ENCODE data around the gene RPS27L.

RPS27L gene

DNA sequence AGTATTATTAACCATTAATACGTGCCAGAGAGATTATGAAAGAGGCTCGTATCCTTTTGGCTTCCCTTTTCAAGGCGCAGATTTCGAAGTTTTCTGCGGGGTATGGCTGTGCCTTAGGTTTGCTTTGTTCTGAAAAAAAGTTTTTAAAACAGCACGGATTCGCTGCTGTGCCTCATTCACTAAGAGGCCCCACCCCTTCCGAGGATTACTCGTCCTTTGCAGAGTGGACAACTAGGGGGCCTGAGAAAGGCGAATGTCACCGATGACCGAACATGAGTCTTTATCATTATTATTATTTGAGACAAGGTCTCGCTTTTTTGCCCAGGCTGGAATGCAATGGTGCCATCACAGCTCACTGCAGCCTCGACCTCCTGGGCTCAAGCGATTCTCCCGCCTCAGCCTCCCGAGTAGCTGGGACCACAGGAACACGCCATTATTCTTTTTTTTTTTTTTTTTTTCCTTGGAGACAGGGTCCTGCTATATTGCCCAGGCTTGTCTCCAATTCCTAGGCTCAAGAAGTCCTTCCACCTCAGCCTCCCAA lies 684 bp upstream of the RPS27L start:
- Histone ChIP-seq H3K27ac (peak overlapping the region; percentile 86 to 99 (median 95)), H3K9ac (peak overlapping the region; percentile 90 to 99 (median 95)), H3K9me3 (replicated peaks in 1 of 11) (no peaks in the 10 kb centered on the region)

DNA sequence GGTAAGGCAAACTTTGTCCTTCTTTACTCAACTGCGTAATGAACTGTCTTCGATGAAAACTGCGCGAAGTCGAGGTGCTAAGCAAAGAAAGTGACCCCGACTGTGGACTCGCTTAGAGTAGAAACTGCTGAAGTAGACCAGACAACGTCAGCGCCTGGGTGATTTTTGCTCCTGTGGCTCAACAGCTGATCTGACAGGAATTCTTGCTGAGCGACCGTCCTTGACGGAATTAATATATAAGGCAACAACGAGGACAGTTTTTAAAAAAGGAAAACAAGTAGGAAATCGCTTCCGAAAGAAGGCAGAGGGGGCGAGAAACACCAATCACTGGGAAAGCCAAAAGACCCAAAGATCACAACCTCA lies 541 bp downstream of the RPS27L start:
- H3K9ac ChIP-seq, result peak overlapping the region; percentile 90 to 99 (median 95)
- no peaks in the 10 kb centered on the region for H3K27me3 ChIP-seq
- peaks cover 30 to 42% (median 39%) of the 10 kb centered on the region in 11 experiments for H3K36me3 ChIP-seq
- peaks cover 0 to 36% (median 8%) of the 10 kb centered on the region in 11 experiments; a peak in 8 of 22 replicates for H4K20me1 ChIP-seq
- H3K9me3 ChIP-seq (replicated peaks in 1 of 11), result peaks cover 0 to 3% (median 0%) of the 10 kb centered on the region in 11 experiments; a peak in 2 of 22 replicates
- peak overlapping the region; percentile 76 to 90 (median 82) for H3K4me3 ChIP-seq
- H3K4me2 ChIP-seq, result peak overlapping the region; percentile 71 to 93 (median 86)
- no peak for TF ChIP-seq Cebpa-rat (IDR thresholded peaks at IDR 0.05)
- H3K27ac ChIP-seq, result peak overlapping the region; percentile 86 to 99 (median 95)
- H3K4me1 ChIP-seq, result peaks cover 12 to 50% (median 21%) of the 10 kb centered on the region in 10 experiments

More for the DNA sequence above, 684 bp upstream of the RPS27L start:
- no peak for TF ChIP-seq Cebpa-rat (IDR thresholded peaks at IDR 0.05)
- H3K36me3 ChIP-seq, result peaks cover 18 to 29% (median 26%) of the 10 kb centered on the region in 11 experiments
- H3K4me3 ChIP-seq, result peak overlapping the region; percentile 76 to 90 (median 82)
- H3K27me3 ChIP-seq, result no peaks in the 10 kb centered on the region
- H3K4me1 ChIP-seq, result peaks cover 18 to 45% (median 33%) of the 10 kb centered on the region in 10 experiments
- H4K20me1 ChIP-seq, result peaks cover 0 to 26% (median 8%) of the 10 kb centered on the region in 11 experiments; a peak in 8 of 22 replicates
- H3K4me2 ChIP-seq, result peak overlapping the region; percentile 71 to 93 (median 86)

GRCh38 chr15:63156086-63156710 lies 1.1 kb downstream of the RPS27L start:
- Histone ChIP-seq H3K4me3 (peak overlapping the region; percentile 76 to 90 (median 82)), H3K4me2 (peak overlapping the region; percentile 71 to 93 (median 86)), H4K20me1 (peaks cover 0 to 42% (median 8%) of the 10 kb centered on the region in 11 experiments; a peak in 9 of 22 replicates), H3K9ac (peak overlapping the region; percentile 90 to 99 (median 95)), H3K27ac (peak overlapping the region; percentile 86 to 99 (median 95)), H3K27me3 (no peaks in the 10 kb centered on the region), H3K36me3 (peaks cover 35 to 47% (median 44%) of the 10 kb centered on the region in 11 experiments), H3K4me1 (peaks cover 12 to 56% (median 21%) of the 10 kb centered on the region in 10 experiments), H3K9me3 (replicated peaks in 1 of 11) (peaks cover 0 to 8% (median 0%) of the 10 kb centered on the region in 11 experiments; a peak in 3 of 22 replicates)
- no peak for TF ChIP-seq Cebpa-rat (IDR thresholded peaks at IDR 0.05)

- Histone ChIP-seq H3K27me3 (no peaks in the 10 kb centered on the region), H3K27ac (peak overlapping the region in 3 of 11 experiments; percentile 96 to 99 (median 97); a peak in 5 of 22 replicates), H3K36me3 (peaks cover 41 to 53% (median 51%) of the 10 kb centered on the region in 11 experiments), H3K4me3 (peak overlapping the region; percentile 76 to 90 (median 82)), H3K9ac (peak overlapping the region in 9 of 11 experiments; percentile 90 to 99 (median 95); a peak in 14 of 22 replicates), H3K4me1 (peaks cover 12 to 63% (median 21%) of the 10 kb centered on the region in 10 experiments), H4K20me1 (peaks cover 0 to 46% (median 8%) of the 10 kb centered on the region in 11 experiments; a peak in 9 of 22 replicates), H3K4me2 (peak overlapping the region; percentile 71 to 93 (median 86)), H3K9me3 (replicated peaks in 1 of 11) (peaks cover 0 to 10% (median under 1%) of the 10 kb centered on the region in 11 experiments; a peak in 5 of 22 replicates)
- TF ChIP-seq Cebpa-rat (IDR thresholded peaks at IDR 0.05), result no peak
Measured at GRCh38 chr15:63155486-63155885, 1.8 kb downstream of the RPS27L start.

- Histone ChIP-seq H3K9ac (no peak overlapping the region), H3K27me3 (no peaks in the 10 kb centered on the region), H3K27ac (no peak overlapping the region), H3K9me3 (replicated peaks in 1 of 11) (peaks cover 0 to 23% (median 15%) of the 10 kb centered on the region in 11 experiments; a peak in 17 of 22 replicates), H3K4me3 (no peak overlapping the region), H4K20me1 (peaks cover 0 to 65% (median 8%) of the 10 kb centered on the region in 11 experiments; a peak in 9 of 22 replicates), H3K36me3 (peaks cover 65 to 90% (median 85%) of the 10 kb centered on the region in 11 experiments), H3K4me2 (no peak overlapping the region), H3K4me1 (peaks cover 3 to 49% (median 15%) of the 10 kb centered on the region in 10 experiments; a peak in 19 of 20 replicates)
- no peak for TF ChIP-seq Cebpa-rat (IDR thresholded peaks at IDR 0.05)
Measured at GRCh38 chr15:63151665-63152064, 5.6 kb downstream of the RPS27L start.

DNA sequence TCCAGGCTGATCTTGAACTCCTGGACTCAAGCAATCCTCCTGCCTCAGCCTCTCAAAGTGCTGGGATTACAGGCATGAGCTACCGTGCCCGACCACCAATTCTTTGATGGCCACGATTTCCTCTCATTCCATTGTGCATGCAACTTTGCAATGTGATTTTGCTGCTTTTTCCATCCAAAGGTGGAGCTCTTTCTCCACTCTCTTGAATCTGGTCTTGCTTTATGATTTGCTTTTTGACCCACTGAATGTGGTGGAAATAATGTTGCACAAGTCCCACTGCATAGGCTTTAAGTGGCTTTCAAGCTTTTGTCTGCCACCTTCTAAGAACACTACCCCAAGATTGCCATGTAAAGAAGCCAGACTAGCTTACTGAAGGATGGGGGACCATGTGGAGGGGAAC lies 10.6 kb downstream of the RPS27L start:
- H3K4me3 ChIP-seq, result no peak overlapping the region
- H3K9ac ChIP-seq, result no peak overlapping the region
- no peak overlapping the region for H3K4me2 ChIP-seq
- peaks cover 0 to 23% (median 14%) of the 10 kb centered on the region in 11 experiments; a peak in 17 of 22 replicates for H3K9me3 ChIP-seq (replicated peaks in 1 of 11)
- TF ChIP-seq Cebpa-rat (IDR thresholded peaks at IDR 0.05), result 0 out of 22 replicates have a peak, but pooled peaks of 1 of the 11 experiments have one; percentile 22
- peaks cover 41 to 98% (median 69%) of the 10 kb centered on the region in 11 experiments for H3K36me3 ChIP-seq
- H3K4me1 ChIP-seq, result peaks cover 0 to 16% (median 0%) of the 10 kb centered on the region in 10 experiments; a peak in 3 of 20 replicates
- H4K20me1 ChIP-seq, result peaks cover 0 to 28% (median 0%) of the 10 kb centered on the region in 11 experiments; a peak in 2 of 22 replicates
- no peaks in the 10 kb centered on the region for H3K27me3 ChIP-seq
- no peak overlapping the region for H3K27ac ChIP-seq

DNA sequence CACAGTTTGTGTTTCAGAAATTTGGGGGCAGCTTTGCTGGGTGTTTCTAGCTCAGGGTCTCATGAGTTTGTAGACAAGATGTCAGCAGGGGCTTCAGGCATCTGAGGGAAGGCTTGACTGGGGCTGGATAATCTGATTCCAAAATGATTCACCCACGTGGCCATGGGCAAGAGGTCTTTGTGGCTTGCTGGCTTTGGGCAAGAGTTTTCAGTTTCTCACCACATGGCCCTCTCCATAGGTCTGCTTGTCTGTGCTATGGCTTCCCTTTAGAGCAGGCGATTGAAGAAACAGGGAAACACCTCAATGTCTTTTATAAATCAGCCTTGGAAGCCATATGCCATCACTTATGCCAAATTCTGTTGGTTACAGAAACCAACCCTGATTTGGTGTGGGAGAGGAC lies 11.9 kb downstream of the RPS27L start:
- Histone ChIP-seq H3K4me3 (no peak overlapping the region), H3K36me3 (peaks cover 35 to 98% (median 59%) of the 10 kb centered on the region in 11 experiments), H3K9me3 (replicated peaks in 1 of 11) (peaks cover 0 to 19% (median 12%) of the 10 kb centered on the region in 11 experiments; a peak in 17 of 22 replicates), H3K27ac (no peak overlapping the region), H3K27me3 (no peaks in the 10 kb centered on the region), H3K4me1 (peaks cover 0 to 4% (median 0%) of the 10 kb centered on the region in 10 experiments; a peak in 3 of 20 replicates), H3K9ac (no peak overlapping the region), H3K4me2 (no peak overlapping the region), H4K20me1 (peaks cover 0 to 18% (median 0%) of the 10 kb centered on the region in 11 experiments; a peak in 1 of 22 replicates)
- TF ChIP-seq Cebpa-rat (IDR thresholded peaks at IDR 0.05), result no peak

DNA sequence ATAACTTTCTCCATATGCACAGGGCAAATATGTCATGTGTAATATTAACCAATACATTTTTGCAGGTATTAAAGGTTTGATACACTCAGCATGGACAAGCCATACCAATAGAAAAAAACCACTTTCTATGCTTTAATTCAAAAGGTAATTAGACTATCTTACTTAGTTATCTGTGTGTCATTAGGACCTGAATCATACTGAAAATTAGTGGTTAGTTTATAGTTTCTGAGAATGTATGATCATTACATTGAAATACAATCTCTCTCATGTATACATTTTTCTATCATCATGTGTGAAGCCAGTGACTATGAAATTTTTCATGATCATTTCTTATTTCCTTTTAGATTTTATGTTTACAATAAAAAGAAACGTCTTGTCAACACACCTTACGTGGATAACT lies 16.3 kb downstream of the RPS27L start:
- Histone ChIP-seq H3K27ac (no peak overlapping the region), H3K4me3 (no peak overlapping the region), H3K36me3 (peaks cover 8 to 78% (median 17%) of the 10 kb centered on the region in 11 experiments; a peak in 16 of 22 replicates), H3K4me1 (peaks cover 0 to 23% (median 3%) of the 10 kb centered on the region in 10 experiments; a peak in 13 of 20 replicates), H3K9me3 (replicated peaks in 1 of 11) (peaks cover 0 to 3% (median 0%) of the 10 kb centered on the region in 11 experiments; a peak in 1 of 22 replicates), H4K20me1 (no peaks in the 10 kb centered on the region), H3K27me3 (no peaks in the 10 kb centered on the region), H3K4me2 (no peak overlapping the region), H3K9ac (no peak overlapping the region)
- no peak for TF ChIP-seq Cebpa-rat (IDR thresholded peaks at IDR 0.05)
